A204.1 (cell line): Measurements from ENCODE around the gene UMAD1.
"Not testable (repeated sequence)": the region's sequence is repeated elsewhere in the genome, so short reads cannot be mapped to it uniquely, and the experiment has no call there.

Source experiments
- FAIRE-seq: peaks from 2 replicates; lab custom pipeline; 2012; peaks lifted over from hg19 to GRCh38; lab: Jason Lieb, UNC

Gene UMAD1

DNA sequence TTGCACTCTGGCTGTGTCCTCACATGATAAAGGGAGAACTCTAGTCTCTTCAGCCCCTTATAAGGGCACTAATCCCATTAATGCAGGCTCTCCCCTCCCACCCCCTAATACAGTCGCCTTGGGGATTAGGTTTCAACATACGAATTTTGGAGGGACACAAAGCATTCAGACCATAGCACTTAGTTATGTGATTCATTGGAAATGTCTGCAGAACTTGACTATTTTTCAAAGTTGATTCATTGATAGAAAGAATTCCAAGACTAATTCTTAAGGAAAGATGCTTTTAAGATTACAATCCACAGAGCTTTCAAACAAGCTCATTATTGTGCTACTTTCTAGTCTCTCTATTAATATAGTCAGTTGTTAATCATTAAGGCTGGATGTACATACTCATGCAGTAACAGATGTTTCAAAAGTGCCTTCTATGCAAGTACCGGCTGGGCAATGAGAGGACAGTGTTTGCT is 163.2 kb downstream of the UMAD1 start:
- no peak for FAIRE-seq

DNA sequence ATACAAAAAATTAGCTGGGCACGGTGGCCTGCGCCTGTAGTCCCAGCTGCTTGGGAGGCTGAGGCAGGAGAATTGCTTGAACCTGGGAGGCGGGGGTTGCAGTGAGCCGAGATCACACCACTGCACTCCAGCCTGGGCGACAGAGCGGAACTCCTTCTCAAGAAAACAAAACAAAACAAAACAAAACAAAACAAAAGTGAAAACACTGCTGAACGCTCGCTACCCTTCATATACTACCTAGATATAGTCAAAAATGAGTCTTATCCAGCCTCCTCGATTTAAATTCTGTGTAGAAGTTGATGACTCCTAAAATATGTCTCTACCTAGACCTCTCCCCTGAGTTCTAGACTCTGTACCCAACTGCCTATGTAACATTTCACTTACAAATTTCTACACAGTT is 164.3 kb downstream of the UMAD1 start:
- not testable (repeated sequence) for FAIRE-seq

DNA sequence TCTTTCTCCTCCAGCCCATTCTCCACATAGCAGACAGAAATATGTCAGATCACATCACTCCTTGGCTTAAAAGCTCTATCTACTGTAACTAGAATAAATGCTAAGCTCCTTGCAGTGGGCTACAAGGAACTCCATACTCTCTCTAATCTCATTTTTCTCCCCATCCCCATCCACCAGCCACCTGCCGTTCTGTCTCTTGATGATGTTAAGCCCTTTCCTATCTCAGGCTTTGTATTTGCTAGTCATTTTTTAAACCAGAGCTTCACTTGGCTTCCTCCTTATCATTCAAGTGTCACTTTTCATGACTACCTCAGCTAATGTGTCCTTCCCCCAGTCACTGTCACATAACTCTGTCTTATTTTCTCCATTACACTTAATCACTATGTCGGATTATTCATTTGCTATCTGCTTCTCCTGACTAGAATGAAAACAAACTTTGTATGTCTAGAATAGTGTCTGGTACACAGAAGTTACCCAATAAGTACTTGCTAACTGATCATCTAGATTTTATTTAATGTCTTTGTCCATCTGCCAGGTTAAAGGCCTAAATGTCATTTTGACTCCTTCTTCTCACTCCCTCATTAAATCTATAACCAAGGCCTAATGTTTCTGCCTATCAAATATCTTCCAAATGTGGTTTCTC is 165.1 kb downstream of the UMAD1 start:
- FAIRE-seq: no peak

DNA sequence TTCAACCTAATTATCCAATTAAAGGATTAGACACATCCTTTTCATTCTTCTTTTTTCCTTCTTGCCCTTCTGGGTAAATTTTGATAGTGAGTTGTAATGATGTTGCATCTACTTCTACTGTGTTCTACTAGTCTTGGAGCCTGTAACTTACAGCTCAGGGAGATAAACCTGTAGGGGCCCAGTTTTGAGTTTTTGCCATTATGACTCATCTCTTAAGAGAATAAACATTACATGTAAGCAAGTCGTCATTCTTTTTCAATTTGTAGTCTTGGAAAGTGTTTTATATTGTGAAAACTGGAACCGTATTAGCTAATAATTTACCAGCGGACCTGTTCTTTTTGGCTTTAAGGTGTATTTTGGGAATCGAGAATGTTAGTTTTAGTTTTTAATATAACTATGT is 167.6 kb downstream of the UMAD1 start:
- no peak for FAIRE-seq

DNA sequence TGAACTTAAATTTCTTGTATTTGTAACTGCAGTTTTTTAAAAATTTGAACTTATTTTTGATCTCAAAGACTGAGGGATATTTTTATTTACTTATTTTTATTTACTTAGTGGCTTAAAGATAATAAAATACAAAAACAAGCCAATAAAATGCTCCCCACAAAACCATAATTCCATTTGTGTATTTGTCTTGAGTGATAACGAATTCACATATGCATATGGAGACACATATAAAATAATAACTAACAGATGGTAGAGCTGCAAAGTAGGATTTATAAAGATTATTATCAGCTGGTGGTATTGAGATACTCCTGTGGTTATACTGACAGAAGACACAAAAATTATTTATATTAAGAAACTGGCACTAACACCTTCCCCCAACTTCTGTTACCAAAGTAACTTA is 168.1 kb downstream of the UMAD1 start:
- peak; percentile 30 for FAIRE-seq

DNA sequence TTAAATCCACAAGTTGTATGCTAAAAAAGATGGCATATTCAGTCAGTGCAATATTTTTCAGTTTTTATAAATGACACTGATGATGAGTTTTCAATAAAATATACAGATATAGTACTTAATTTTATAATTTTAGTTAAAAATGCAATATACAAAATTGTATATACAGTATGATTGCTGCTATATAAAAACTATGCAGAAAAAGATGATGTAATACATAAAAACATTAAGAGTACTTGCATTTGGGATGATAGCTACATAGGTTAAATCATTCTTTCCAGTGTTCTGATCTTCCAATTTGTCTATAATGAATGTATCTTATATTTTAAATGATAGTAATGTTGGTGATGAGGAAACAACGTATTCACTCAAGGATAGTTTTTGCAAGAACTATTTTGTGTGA is 169.8 kb downstream of the UMAD1 start:
- no peak for FAIRE-seq

DNA sequence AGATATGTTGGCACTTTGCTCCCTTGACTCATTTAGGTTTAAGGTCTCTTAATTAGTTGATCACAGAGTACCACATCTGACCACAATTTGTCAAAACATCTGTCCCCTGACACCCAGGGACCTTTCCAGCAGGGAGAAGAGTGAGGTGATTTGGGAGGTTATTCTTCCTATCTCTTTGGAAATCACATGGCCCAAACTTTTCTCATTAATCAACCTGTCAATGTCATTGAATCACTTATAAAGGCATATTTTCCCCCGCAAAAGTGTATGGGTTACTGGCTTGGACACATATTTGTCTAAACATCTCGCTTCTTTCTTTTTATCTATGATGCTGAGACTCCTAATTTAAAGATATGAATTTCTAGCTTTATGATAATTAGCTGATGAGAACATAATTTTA is 170.3 kb downstream of the UMAD1 start:
- FAIRE-seq: no peak

DNA sequence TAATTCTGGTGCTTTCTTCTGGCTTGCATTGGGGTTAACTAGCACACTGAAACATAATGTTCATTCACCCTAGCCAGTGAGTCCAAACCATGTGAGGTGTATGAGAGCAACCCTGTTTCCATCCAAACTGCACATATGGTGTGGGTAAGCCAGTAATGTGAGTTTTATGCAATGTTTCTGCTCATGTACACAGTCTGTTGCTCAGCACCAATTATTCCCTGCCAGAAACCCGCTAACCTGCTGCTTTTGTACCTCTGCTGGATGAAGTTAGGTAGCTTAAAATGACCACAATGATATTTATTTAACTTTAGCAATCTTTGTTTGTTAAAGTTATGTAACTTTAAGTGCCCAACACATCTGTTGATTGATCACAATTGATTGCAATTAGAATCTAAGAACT is 171.6 kb downstream of the UMAD1 start:
- no peak for FAIRE-seq

DNA sequence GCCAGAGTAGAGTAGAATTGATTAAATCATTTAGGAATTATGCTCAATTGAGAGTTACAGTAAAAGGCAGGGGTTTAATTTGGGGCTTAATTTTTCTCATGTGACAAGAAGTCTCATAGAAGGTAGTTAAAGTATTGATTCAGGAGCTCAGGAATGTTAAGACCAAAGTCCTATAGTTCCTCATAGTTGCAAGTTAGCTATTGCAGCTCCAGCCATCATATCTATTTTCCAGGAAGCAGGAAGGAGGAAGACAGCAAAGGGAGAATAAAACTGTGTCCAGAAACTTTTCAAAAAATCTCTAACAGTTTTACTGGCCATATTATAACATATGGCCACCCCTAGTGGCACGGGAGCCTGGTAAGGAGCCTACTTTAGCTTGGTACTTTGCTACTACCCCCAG is 174.8 kb downstream of the UMAD1 start:
- no peak for FAIRE-seq

DNA sequence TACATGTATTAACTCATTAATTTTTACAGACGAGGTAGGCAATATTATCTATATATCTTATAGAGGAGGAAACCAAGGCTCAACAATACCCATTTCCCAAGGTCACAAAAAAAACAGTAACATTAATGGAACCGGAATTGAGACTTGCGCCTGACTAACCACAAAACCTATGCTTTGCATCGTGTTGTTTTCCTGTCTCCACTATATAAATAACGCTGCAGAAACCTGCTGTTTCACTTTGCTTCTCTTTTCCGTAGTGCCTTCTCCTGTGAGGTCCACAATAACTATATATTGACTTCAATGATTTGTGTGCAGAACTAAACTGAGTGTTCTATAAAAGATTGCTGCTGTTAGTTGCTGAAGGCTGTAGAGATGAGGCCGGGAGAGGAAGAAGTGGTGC is 175.5 kb downstream of the UMAD1 start:
- no peak for FAIRE-seq

DNA sequence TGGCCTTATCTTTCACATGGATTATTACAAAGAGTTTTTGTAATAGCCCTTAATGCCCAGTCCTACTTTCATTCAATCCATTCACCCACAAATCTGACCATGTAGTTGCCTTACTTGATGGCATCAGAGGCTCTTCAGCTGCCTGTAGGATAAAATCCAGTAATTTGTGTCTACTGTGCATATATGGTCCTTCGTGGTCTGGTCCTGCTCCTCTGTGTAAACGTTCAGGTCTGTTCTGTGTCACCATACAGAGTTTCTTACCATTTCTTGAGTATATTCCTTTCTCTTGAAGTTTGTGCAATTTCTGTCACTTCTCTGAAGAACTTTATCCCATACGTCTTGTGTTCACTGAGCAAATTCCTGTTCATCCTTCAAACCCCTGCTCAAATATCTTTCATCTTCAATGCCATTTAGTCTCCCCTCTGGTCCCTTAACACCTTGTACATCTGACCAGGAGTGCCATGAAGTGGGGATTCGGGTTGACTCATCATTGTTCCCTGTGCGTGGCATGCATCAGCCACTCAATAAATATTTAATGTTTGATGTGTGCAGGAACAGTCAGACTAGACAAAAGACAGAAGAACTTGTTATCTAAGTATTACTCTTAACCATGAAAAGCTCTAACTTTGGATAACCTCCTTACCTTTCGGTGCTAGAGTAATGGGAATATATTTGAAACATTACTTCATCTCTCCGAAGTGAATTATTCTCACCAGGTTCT is 176.4 kb downstream of the UMAD1 start:
- FAIRE-seq: no peak

DNA sequence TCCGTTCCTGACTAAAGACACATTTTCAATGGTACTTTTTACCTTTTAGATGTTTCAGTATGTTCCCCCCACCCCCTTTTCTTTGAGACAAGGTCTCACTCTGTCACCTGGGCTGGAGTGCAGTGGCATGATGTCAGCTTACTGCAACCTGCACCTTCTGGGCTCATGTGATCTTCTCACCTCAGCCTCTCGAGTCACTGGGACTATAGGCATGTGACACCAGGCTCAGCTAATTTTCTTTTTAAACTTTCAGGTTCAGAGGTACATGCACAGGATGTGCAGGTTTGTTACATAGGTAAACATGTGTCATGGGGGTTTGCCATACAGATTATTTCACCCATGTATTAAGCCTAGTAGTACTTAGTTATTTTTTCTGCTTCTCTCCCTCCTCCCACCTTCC is 177.2 kb downstream of the UMAD1 start:
- FAIRE-seq: no peak

DNA sequence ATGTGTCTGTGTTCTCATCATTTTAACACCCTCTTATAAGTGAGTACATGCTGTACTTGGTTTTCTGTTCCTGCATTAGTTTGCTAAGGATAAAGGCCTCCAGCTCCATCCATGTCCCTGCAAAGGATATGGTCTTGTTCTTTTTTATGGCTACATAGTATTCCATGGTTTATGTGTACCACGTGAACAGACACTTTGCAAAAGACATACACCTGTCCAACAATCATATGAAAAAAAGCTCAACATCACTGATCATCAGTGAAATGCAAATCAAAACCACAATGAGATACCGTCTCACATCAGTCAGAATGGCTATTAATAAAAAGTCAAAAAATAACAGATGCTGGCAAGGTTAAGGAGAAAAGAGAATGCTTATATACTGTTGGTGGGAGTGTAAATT is 177.6 kb downstream of the UMAD1 start:
- not testable (repeated sequence) for FAIRE-seq

DNA sequence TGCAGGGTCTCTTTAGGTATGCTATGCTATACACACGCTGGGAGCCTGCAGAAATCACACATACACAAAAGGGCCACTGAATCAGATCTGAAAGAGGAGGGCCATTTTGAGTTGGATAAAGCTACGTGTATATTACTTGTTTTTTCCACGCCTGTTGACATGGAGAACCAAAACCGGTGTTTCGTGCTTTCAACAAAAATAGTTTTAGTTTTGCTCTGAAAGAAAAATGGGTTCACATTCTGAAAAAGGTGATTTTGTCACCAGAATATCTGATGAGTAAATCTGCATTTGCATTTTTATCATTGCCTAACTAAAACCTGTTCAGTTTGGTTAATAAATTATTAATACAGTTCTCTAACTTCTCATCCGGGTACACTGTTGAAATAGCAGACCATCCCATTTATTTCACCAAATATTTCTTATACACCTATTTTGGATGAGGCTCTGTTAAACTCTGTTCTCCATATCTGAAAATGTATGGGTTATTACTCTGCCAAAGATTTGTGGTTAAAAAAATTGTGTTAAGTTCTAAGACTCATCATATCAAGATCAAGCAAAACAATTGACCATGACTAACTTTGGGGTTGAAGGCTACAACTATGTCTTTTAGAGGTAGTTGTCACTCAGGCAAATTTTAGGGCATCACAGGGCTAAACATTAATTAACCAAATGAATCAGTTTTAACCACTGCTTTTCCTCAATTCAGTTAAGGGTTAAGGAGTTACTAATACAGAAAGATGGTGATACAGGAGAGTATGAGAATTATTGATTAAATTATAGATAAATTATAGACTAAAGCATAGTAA is 179.1 kb downstream of the UMAD1 start:
- no peak for FAIRE-seq

DNA sequence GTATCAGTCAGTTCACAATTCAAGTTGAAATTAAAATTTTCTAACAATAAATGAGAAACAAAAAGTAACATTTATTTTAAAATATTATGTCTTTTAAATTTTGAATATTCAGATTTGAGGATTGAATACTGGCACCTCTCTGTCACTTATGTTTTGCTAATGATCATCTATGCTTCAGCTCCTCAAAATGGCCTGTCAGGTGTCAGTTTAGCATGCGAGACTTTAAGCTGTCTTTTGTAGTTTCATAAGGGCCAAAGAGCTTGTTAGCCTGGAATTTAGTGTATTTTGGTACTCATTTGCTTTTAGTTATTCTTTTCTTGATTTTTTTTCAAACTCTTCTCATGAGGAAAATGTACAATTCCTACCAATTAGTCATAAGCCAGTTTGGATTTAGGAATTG is 179.9 kb downstream of the UMAD1 start:
- FAIRE-seq: no peak

DNA sequence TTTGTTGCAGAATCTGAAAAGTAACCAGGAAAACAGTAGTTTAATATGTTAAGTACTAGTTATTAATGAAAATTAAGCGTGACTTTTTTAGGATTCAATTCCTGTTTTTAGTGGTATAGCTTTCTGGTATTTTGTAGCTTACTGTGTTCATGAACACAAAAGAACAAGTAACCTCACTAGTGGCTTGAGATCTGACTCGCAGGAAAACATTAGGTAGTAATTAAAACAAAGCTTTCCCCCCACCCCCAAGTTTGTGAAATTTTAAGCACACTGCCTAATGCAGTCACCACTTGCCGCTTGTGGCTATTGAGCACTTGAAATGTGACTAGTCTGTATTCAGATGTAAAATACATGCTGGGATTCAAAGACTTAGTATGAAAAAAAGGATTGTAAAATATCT is 180.4 kb downstream of the UMAD1 start:
- no peak for FAIRE-seq

DNA sequence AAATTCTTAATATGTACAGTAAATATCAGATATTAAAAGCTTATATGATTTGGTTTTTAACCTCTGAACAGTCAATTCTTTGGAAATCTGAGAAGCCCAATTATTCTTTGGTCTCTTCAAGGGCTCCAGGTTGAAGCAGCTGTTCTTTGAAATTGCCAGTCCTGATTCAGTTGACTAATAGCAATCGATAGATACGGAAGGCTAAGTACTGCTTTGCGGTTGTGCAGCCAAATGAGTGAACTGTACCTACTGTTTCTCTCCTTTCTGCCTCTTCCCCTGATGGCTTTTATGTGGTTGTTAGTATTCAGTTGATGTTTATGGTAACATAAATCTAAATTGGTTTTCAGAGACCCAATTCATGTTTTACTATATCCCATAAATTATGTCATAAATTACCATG is 181.0 kb downstream of the UMAD1 start:
- FAIRE-seq: no peak

DNA sequence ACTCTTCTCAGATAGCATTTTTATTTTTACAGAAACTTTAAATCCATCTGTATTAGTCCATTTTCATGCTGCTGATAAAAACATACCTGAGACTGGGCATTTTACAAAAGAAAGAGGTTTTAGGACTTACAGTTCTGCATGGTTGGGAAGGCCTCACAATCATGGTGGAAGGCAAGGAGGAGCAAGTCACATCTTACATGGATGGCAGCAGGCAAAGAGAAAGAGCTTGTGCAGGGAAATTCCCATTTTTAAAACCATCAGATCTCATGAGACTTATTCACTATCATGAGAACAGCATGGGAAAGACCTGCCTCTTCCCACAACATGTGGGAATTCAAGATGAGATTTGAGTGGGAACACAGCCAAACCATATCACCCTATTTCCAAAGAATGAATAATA is 184.7 kb downstream of the UMAD1 start:
- FAIRE-seq: not testable (repeated sequence)

DNA sequence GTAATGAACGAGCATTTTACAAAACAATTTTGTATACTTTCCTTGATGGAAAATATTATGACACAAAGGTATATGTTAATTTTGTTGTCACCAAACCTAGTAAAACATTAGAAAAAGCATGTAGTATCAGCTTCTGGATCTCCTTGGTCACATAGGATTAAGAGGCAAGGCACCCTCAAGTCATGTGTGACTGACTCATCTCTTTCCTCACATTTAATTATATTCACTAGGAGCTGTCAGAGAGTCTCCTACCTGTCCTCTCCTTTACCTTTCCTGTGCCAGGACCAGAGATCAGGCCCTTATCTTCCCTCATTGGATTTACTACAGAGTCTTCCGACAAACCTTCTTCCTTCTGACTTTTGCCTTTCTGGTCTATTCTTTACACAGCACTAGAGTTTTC is 189.1 kb downstream of the UMAD1 start:
- FAIRE-seq: no peak

DNA sequence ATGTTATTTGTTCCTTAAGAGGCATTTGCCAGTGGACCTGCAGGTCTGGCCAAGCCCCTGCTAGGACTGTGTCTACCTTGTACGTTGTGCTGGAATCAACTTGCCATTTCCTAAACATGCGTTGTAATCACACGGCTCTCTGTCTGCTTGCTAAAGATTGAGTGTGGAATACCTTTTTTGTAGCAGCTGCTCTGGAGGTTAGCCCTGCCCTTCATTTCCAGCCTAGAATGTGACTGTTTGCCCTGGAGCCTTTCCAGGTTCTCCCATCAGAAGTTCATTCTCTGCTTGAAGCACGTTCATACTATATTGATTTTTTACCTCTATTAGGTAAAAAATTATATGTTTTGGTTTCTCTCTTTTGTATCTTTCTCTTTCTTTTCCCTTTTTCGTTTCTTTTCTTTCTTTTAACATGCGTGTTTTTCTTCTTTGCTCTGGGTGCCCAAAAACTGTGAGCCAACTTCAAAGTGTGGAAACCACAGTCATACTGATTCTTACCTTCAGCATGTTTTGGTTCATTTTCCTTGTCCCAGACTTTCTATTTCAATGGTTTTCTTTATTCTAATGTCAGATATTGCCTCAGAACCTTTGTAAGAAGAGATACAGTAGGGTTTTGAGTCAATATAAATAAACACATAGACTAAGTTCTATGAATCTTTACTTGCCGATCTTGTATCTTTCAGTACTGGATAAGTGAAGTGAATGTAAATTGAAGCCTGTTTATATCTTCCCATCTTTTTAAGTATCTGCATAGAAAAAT is 189.7 kb downstream of the UMAD1 start:
- FAIRE-seq: no peak

DNA sequence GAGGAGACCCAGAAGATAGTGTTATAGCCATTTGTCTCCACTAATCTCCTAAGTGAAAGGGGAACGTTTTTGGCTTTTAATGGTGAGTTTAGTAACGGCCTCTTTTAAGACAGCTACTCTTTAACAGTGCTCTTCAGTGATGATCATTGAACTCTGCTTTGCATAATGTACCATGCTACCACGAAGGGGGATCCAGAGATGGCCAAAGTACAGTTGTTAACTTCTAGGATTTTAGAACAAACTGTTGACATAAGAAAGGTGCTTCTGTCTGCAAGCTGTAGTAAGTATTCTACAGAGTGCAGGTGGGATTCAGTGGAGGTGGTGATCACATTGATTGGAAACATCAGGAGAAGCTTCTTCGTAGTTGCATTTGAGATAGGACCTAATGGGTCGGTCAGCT is 192.0 kb downstream of the UMAD1 start:
- no peak for FAIRE-seq

DNA sequence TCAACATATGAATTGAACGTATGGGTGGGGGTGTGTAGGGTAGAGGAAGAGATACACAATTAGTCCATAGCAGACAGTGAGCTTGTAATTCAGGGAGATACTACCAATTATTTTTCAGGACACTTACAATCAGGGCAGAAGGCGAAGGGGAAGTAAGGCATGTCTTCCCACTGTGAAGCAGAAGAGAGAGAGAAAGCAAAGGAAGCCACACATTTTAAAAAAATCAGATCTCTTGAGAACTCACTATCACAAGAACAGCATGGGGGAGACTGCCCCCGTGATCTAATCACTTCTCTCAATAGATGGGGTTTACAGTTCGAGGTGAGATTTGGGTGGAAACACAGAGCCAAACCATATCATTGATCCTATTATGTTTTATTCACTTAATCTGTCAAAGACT is 194.2 kb downstream of the UMAD1 start:
- no peak for FAIRE-seq

DNA sequence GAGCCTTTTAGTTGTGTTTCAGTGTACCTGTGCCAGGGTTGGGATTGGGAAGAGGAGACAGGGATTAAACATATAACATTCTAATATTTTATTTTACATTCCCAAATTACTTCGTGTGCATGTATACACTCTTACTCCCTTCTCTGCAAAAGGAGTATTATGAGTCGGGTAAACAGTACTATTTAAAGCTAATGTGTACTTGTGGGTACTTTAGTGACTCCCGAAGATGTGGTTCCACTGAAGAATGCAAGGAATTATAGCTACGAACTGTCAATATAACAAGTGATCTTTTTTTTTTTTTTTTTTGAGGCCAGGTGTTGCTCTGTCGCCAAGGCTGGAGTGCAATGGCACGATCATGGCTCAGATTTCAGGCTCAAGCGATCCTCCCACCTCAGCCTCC is 200.5 kb downstream of the UMAD1 start:
- FAIRE-seq: no peak
